LoVo (cell line): ENCODE results near the gene MRPL54.

Source experiments
- DNase-seq: peaks from one replicate; pipeline ENCODE4 v3.0.0-alpha.2; 2016; ENCODE audit warnings: low spot score

MRPL54 gene

DNA sequence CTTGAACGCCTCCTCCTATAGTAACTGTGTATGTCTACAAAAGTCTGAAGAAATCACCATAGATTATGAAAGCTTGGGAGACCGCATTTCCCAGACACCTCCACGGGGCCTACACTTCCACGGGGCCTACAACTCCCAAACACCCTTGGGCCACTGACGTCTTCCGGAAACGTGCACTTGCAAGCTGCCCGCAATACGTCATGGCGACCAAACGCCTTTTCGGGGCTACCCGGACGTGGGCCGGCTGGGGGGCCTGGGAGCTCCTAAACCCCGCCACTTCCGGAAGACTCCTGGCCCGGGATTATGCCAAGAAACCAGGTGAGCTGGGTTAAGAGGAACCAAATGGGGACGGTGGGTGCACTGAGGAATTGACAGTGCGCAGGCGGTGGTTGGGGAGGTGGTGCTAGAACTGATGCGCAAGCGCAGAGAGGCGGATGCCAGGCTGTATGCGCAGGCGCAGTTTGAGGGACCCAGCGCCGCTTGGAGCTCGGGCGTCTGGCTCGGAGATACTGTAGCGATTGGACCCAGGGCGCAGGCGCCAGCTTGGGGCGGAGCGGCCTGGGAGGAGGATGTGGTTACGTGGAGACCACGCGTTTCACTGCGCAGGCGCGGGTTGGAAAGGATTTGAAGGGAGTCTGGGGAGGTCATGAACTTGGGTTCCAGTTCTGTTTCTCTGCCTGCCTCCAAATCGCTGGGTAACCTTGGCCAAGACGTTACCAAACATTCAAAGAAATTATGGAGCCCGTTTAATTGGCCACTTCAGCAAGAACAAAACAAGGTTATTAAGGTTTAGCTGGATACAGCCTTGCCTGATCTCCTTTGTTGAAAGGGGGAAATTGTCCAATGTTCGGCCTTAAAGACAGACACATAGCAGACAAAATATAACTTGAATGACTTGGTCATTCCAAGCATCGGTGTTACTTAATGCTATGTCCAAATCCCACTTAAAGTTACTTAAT is at the start of gene MRPL54:
Gene MRPL54, plus strand, starts transcription at position 182 of the 959 bp plus-strand sequence. Its CDS starts 19 bp downstream, at position 201.
- peak; percentile 99 for DNase-seq

DNA sequence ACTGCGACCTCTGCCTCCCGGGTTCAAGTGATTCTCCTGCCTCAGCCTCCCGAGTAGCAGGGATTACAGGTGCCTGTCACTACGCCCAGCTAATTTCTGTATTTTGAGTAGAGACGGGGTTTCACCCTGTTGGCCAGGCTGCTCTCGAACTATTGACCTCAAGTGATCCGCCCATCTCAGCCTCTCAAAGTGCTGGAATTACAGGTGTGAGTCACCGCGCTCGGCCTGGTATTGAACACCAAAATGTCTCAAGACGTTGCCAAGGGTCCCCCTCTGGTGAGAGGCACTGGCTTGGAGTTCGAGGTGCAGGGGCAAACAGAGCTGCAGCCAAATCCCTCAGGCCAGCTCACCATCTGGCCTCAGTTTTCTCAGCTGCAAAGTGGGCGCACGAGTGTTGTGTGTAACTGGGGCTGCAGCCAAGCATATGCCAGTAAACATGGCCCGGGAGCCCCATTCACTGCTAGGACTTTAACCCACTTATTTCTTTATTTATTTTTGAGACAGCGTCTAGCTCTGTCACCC is 46.3 kb upstream of the MRPL54 start:
- DNase-seq: no peak

DNA sequence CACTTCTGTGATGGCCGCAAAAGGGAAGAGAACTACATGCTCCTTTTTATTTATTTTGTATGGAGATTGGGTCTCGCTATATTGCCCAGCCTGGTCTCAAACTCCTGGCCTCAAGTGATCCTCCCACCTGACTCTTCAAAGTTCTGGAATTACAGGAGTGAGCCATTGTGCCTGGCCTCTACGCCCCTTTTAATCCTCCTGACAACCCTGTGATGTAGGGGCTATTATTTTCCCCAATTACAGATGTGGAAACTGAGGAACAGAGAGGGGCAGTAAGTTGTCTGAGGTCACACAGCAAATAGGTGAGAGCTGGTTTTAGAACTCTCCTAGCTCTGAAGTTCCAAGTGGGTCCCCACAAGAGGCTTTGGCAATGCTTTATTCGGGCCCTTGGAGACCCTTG is 42.6 kb upstream of the MRPL54 start:
- no peak for DNase-seq

DNA sequence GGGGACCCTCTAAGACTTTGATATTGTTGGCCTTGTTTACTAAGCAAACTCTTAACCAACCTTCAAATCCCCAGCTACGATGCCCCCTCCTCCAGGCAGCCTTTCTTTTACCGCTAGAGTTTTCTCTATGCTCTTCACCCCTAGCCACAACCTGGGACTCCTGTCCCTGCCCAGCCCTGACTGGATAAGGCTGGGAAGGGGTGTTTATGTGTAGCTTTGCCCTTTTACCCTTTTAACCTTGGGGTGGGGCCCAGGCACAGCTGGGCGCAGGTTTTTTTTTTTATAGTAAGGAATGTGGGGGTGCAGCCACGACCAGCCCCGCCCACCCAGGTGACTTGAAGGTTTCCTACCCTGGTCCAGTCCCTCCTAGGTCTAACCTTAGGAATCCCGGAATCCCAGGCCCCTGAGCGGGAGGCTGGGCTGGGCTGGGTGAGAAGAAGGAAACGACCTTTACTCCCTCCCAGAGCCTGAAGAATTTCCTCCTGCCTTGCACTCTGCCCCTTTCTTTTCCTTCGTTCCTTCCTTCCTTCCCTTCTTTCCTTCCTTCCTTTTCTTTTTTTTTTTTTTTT is 42.0 kb upstream of the MRPL54 start:
- peak; percentile 82 for DNase-seq

DNA sequence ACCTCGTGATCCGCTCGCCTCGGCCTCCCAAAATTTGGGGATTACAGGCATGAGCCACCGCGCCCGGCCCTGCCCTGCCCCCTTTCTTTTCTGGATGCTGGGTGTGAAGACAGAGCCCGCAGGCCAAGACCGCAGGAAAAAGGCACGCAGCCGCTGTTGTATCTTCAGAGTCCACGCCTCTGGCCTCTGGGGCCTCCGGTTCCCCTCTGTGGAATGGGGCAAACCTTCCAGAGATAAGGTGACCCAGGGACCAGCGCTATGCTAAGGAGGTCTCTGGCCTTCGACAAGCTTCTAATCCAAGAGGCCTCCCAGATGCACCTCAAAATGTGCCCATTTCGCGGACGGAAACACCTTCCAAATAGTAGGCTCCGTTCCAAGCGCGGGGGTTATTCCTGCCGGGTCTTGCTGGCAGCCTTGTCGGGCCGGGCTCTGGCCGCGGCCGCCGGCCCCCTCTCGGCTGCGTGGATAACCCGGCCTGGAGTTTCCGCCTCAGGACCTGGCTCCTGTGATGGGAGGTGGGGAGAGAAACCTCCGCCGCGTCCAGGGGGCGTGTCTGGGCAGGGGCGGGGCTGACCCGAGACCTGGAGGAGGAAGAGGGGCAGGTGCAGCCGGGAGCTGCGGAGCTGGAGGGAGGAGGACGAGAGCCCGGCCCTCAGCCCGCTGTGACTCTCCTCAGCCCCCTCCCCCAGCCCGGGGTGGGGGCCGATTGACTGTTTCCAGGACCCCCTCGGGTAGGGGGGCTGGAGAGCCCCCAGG is 41.2 kb upstream of the MRPL54 start:
- peak; percentile 93 for DNase-seq

DNA sequence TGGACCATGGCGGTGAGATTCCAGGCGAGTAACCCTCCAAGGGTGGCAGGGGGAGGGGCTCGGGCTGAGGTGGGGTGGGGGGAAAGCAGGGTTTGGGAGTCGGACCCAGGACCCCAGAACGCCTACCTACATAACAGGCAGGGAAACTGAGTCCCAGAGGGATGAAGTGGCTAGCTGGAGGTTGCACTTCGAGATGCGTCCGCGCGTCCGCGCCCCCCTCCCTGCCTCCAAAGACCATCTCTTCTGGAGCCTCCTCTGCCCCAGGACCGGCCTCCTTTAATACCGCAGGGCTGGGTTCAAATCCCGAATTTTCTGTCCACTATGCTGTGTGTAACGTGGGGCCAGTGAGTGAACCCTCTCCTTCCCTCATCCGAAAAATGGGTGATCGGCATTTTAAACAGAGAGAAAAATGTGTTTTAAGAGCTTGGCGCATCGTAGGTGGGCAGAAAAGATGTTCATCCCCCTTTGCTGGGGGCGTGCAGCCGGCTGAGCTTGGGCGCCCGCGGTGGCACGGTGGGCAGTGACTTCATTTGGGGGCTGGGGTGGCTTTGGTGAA is 40.5 kb upstream of the MRPL54 start:
- DNase-seq: no peak

DNA sequence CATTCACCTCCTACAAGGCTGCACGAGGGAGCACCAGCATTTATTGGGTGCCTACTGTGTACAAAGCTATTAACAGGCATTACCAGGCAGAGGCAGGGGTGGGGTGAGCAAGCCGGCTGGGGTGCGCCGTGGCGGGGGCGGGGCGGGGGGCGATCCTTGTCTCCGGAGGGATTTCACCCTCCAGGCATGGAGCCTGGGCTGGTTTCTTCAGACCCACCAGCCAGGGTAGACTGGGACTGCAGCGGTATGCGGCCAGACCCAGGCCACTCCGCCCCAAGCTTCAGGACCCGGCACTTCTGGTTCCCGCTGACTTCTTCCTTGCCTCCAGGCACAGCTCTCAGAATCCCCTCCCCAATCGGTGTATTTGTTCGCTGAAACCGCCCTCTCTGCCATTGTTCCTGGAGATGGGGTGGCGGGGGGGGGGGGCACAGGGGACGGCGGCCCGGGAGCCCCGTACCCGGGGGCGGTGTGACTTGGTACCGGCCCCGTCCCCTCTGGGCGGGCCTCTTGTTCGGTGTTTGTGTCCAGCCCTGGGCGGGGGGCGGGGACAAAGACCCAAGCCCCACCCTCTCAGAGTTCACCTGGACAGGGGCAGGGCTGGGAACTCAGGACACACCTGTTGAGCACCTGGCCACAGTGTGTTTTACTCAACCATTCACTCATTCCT is 39.9 kb upstream of the MRPL54 start:
- DNase-seq: no peak

DNA sequence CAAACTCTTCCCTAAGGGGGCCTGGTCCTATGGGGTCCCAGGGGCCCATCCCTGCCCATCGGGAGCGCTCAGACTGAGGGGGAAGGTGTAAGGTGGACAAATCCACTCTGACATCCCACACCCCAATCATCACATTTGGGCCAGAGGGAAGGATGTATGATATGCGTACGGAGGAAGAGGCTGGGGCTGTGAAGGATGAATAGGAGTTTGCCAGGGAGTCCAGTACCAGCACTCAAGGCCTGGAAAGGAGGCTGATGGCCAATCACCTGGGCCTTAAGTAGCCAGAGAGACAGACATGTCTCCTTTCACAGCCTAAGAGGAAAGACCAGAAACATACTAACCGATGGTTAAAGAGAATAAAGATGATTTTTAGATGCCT is 39.4 kb upstream of the MRPL54 start:
- no peak for DNase-seq

DNA sequence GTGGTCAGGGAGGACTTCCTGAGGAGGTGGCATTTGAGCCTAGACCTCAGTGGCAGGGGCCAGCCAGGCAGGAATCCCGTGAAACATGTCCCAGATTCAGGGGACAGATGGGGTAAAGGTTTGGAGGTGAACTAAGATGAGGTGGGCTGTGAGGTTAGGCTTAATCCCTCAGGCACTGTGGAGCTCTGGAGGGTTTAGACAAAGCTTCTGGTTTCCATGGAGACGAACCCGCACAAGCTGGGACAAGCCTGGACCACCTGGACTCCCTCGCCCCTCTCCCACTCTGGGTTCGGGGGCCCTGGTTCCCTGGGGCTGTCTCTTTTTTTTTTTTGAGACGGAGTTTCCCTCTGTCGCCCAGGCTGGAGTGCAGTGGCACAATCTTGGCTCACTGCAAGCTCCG is 38.6 kb upstream of the MRPL54 start:
- no peak for DNase-seq

DNA sequence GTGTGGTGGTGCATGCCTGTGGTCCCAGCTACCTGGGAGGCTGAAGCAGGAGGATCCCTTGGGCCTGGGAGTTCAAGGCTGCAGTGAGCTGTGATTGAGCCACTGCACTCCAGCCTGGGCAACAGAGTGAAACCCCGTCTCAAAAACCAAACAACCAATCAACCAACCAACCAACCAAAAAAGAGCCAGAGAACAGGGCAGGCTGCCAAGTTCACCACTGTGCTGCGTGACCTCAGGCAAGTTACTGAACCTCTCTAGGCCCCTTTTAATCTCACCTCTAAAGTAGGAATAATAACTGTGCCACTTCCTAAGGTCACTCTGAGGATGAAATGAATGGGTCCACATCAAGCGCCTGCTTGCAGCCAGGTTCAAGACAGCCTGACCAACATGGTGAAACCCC is 37.4 kb upstream of the MRPL54 start:
- no peak for DNase-seq

DNA sequence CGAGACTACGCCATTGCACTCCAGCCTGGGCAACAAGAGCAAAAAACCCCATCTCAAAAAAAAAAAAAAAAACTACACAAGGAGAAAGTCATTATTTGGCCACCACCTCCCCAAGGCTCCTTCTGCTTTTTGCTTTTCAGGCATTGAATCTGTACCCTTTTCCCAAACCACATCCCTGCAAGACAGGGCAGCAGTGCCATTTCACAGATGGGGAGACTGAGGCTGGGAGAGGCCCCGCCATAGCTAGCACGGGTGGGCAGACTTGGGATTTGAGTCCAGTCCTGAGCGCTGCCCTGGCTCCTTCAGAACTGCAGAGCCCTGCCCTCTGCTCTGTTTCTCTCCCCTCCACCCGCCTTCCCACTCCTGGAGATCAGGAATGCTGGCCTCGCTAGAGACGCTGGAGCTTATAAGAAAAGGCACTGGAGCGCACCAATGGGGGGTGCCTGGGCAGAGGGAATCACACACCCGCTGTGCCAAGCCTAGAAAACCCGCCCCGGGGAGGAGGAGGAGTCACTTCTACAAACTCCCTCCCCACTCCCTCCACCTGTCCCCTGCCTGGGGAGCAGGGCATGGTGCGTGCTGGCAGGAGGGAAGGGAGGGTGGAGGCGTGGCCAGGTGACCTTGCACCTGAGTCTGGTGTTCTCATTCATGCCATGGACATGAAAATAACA is 36.7 kb upstream of the MRPL54 start:
- no peak for DNase-seq

DNA sequence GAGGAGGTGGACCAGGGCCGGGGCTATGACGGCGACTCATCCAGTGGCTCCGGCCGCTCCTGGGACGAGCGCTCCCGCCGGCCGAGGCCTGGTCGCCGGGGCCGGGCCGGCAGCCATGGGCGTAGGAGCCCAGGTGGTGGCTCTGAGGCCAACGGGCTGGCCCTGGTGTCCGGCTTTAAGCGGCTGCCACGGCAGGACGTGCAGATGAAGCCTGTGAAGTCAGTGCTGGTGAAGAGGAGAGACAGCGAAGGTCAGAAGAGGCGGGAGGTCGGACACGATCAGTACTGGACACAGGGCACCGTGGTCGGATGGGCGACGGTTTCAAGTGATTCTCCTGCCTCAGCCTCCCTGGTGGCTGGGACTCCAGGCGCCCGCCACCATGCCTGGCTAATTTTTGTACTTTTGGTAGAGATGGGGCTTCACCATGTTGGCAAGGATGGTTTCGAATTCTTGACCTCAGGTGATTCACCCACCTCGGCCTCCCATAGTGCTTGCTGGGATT is 32.0 kb upstream of the MRPL54 start:
- DNase-seq: no peak

DNA sequence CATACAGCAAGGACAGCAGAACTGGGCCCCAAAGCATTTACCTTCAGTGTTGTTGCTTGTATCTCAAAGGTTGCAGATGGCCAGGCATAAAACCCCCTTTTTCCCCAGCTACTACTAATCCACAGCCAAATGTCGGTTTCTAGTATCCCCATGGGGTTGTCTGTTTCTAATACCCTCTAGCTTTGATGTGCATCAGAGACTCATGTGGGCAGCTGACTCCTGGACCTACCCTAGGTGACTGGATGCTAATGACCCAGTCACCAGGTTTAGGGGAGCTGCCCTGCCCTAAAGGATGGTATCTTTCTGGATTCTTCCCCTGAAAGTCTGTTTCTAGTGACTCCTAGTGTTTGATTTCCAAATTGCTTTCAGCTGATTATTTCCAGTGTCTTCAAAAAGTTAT is 30.4 kb upstream of the MRPL54 start:
- no peak for DNase-seq

DNA sequence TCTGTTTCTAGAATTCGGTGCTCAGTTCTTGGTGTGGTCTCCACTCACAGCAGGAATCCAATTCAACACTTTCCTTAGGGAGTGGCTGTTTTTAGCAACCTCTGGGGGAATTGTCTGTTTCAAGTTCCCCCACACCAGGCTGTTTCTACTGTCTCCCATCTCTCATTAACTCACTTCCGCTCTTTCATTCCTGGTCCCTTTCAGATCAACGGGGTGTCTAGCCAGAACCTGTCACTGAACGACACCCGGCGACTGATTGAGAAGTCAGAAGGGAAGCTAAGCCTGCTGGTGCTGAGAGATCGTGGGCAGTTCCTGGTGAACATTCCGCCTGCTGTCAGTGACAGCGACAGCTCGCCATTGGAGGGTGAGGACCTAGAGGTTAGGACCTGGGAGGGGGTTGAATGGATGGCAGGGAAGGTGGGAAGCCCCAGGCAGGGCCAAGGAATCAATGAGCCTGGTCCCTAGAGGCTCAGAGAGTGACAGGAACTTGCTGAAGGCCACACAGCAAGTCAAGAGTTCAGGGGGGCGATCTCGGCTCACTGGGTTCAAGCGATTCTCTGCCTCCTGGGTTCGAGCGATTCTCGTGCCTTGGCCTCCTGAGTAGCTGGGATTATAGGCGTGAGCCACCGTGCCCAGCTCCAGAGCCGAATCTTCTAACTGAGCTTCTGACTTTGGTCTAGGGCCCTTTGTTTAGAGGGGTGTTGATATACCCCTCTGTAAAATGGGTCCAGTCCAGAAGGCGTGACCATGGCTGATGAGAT is 28.8 kb upstream of the MRPL54 start:
- no peak for DNase-seq

DNA sequence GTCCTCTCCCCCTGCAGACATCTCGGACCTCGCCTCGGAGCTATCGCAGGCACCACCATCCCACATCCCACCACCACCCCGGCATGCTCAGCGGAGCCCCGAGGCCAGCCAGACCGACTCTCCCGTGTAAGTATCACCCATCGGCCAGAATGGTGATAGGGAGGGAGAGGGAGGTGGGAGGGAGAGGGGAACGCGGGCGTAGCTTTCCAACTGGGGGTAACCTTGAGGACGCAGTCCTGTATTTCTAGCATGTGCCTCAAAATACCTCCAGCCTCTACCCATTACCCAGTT is 28.2 kb upstream of the MRPL54 start:
- no peak for DNase-seq

DNA sequence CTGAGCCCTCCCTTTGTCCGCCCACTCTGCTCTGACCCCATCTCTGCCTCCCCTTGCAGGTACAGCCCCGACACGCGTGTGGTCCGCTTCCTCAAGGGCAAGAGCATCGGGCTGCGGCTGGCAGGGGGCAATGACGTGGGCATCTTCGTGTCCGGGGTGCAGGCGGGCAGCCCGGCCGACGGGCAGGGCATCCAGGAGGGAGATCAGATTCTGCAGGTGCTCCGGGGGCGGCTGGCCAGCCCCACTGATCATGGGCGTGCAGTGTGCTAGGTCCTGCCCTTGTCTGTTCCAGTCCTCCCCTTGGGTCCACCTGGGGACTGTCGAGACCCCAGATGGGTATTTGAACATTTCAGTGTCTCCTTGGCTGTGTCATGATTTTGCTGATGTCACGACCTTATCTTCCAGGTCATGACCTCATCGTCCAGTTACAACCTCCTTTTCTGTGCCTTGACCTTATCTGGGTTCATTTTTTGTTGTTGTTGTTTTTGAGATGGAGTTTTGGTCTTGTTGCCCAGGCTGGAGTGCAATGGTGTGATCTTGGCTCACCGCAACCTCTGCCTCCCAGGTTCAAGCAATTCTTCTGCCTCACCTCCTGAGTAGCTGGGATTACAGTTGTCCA is 26.3 kb upstream of the MRPL54 start:
- DNase-seq: no peak

DNA sequence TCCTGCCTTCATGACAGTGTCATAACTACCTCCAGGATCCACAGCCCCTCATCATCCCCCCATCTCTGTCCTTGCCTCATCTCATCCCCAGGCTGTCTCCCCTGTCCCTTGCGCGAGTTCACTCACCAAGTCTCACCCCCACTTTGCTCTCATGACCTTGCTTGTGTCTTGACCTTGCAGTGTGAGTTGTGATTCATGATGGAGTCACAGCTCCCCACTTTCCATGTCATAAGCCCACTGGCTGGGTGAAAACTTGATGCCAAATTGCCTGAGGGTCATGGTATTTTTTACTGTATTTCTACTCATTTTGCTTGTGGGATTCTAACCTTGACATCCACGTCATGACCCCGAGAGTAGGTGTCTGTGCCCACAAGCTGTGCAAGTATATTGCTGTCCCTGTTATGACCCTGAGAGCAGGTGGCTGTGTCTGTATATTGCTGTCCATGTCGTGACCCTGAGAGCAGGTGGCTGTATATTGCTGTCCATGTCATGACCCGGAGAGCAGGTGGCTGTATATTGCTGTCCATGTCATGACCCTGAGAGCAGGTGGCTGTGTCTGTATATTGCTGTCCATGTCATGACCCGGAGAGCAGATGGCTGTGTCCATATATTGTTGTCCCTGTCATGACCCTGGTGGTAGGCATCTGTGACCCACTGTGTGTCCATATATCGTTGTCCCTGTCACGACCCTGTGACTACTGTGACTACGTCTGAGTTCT is 24.8 kb upstream of the MRPL54 start:
- no peak for DNase-seq

DNA sequence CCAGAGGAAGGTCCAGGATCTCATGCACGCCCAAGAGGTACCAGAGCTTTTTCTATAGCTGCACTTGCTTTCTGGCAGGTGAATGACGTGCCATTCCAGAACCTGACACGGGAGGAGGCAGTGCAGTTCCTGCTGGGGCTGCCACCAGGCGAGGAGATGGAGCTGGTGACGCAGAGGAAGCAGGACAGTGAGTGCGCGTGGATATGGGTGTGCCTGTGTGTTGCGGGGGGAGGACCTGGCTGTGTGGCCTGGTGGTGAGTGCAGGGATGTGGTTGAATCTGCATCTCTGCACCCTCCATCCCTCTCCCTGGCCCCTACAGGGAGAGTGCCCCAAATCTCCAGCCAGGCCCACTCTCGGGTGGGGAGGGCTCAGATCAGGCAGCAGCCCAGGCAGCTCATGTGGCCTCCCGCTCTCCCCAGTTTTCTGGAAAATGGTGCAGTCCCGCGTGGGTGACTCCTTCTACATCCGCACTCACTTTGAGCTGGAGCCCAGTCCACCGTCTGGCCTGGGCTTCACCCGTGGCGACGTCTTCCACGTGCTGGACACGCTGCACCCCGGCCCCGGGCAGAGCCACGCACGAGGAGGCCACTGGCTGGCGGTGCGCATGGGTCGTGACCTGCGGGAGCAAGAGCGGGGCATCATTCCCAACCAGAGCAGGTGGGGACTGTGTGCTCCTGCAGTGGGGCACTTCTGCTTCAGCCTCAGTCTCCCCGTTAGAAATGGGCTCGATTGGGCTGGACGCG is 23.8 kb upstream of the MRPL54 start:
- DNase-seq: no peak

DNA sequence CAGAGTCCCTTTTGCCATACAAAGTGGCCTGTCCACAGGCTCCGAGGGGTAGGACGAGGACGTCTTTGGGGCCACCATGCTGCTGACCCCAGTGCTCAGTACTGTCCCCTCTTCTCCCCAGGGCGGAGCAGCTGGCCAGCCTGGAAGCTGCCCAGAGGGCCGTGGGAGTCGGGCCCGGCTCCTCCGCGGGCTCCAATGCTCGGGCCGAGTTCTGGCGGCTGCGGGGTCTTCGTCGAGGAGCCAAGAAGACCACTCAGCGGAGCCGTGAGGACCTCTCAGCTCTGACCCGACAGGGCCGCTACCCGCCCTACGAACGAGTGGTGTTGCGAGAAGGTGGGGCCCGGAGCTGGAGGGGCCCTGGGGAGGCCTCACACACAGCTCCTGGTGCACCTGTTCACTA is 22.1 kb upstream of the MRPL54 start:
- no peak for DNase-seq
